Measurements from ENCODE around the gene NCOA5.

Gene NCOA5

GRCh38 chr20:46023999-46024398, 65.8 kb downstream of the NCOA5 start:
- DNase-seq (ENCODE audit: insufficient read length, low spot score) = no peak
- no peak for TF ChIP-seq CTCF (IDR thresholded peaks at IDR 0.05; ENCODE audit: insufficient read depth, missing control alignments)
- no peak for FAIRE-seq

- FAIRE-seq (no peak), DNase-seq (ENCODE audit: insufficient read length, low spot score) (no peak)
- no peak for TF ChIP-seq CTCF (IDR thresholded peaks at IDR 0.05; ENCODE audit: insufficient read depth, missing control alignments)
Measured at GRCh38 chr20:46023148-46023484, 66.6 kb downstream of the NCOA5 start.

GRCh38 chr20:46022411-46023147, 67.2 kb downstream of the NCOA5 start:
- DNase-seq (ENCODE audit: insufficient read length, low spot score) (no peak), FAIRE-seq (no peak)
- TF ChIP-seq CTCF (IDR thresholded peaks at IDR 0.05; ENCODE audit: insufficient read depth, missing control alignments) = peak; percentile 48

GRCh38 chr20:46021361-46022359, 68.1 kb downstream of the NCOA5 start:
- TF ChIP-seq CTCF (IDR thresholded peaks at IDR 0.05; ENCODE audit: insufficient read depth, missing control alignments) = no peak
- FAIRE-seq = no peak
- DNase-seq (ENCODE audit: insufficient read length, low spot score) = peak; percentile 68

GRCh38 chr20:46020555-46020954, 69.2 kb downstream of the NCOA5 start:
- DNase-seq (ENCODE audit: insufficient read length, low spot score) (no peak), FAIRE-seq (no peak)

GRCh38 chr20:46018611-46019010, 71.2 kb downstream of the NCOA5 start:
- DNase-seq (ENCODE audit: insufficient read length, low spot score) (no peak), FAIRE-seq (no peak)
- TF ChIP-seq CTCF (IDR thresholded peaks at IDR 0.05; ENCODE audit: insufficient read depth, missing control alignments) = no peak

More at GRCh38 chr20:46020555-46020954, 69.2 kb downstream of the NCOA5 start:
- no peak for TF ChIP-seq CTCF (IDR thresholded peaks at IDR 0.05; ENCODE audit: insufficient read depth, missing control alignments)

All from D721Med (cell line).